Neural progenitor cell (in vitro differentiated cells): ENCODE data around the gene SYMPK. TPM values are rescaled to one million over a fixed set of nuclear protein-coding genes. Genes with fewer than 3 reads are reported as not detected.
A peak's percentile ranks its signal among the peaks of the same experiment; 100 is the strongest.

Experiments used
- DNase-seq: peaks from one replicate; pipeline ENCODE4 v3.0.0-alpha.2; 2016; ENCODE audit warnings: low spot score
- H2AFZ ChIP-seq: fragments of 200-600 bp; sonication (generic); replicated peaks from 2 replicates; pipeline ENCODE4 v1.6.1; 2016; ENCODE audit warnings: antibody characterized with exemption
- H3F3A ChIP-seq: fragments of 200-600 bp; sonication (generic); 2 replicates; pipeline ENCODE4 v1.6.1; 2016; ENCODE audit warnings: antibody characterized with exemption, low read depth
- H3K27ac ChIP-seq: fragments of 200-600 bp; sonication (generic); 2 replicates; pipeline ENCODE4 v1.5.1; 2016; ENCODE audit warnings: mild to moderate bottlenecking
- H3K27me3 ChIP-seq: fragments of 200-600 bp; sonication (generic); 2 replicates; pipeline ENCODE4 v1.6.1; 2016; ENCODE audit warnings: mild to moderate bottlenecking, moderate library complexity
- H3K36me3 ChIP-seq: fragments of 200-600 bp; sonication (generic); 2 replicates; pipeline ENCODE4 v1.5.1; 2016
- H3K4me1 ChIP-seq: fragments of 200-600 bp; sonication (generic); 2 replicates; pipeline ENCODE4 v1.6.1; 2016; ENCODE audit warnings: mixed run types
- H3K4me2 ChIP-seq: fragments of 200-600 bp; sonication (generic); 2 replicates; pipeline ENCODE4 v1.6.1; 2016
- H3K4me3 ChIP-seq: fragments of 200-600 bp; sonication (generic); 2 replicates; pipeline ENCODE4 v1.5.1; 2016
- H3K79me2 ChIP-seq: fragments of 200-600 bp; sonication (generic); 2 replicates; pipeline ENCODE4 v1.6.1; 2016; ENCODE audit warnings: low read depth
- H3K9ac ChIP-seq: fragments of 200-600 bp; sonication (generic); 2 replicates; pipeline ENCODE4 v1.6.1; 2016
- H3K9me3 ChIP-seq: fragments of 200-600 bp; sonication (generic); 2 replicates; pipeline ENCODE4 v1.5.1; 2016; ENCODE audit warnings: low read depth
- H4K20me1 ChIP-seq: fragments of 200-600 bp; sonication (generic); 2 replicates; pipeline ENCODE4 v1.6.1; 2016; ENCODE audit warnings: low read depth
- H3K27ac Mint-ChIP-seq: 3 replicates; pipeline ENCODE4 v1.8.0; 2021; ENCODE audit warnings: mixed read lengths
- H3K27me3 Mint-ChIP-seq: 2 replicates; pipeline ENCODE4 v1.8.0; 2022; ENCODE audit warnings: low read depth, mild to moderate bottlenecking, inconsistent platforms, moderate library complexity, mixed read lengths; ENCODE audit not compliant: insufficient read depth
- H3K36me3 Mint-ChIP-seq: 3 replicates; pipeline ENCODE4 v1.8.0; 2021; ENCODE audit warnings: mixed read lengths
- H3K4me1 Mint-ChIP-seq: 3 replicates; pipeline ENCODE4 v1.8.0; 2021; ENCODE audit warnings: mixed read lengths
- H3K4me3 Mint-ChIP-seq: 3 replicates; pipeline ENCODE4 v1.8.0; 2021; ENCODE audit warnings: mild to moderate bottlenecking, moderate library complexity, mixed read lengths
- H3K9me3 Mint-ChIP-seq: 3 replicates; pipeline ENCODE4 v1.8.0; 2020; ENCODE audit warnings: mixed read lengths
- CTCF ChIP-seq: fragments of 200-600 bp; sonication (generic); IDR thresholded peaks from 2 replicates; pipeline ENCODE4 v1.5.1; 2017; ENCODE audit warnings: antibody characterized with exemption, mild to moderate bottlenecking
- EZH2 ChIP-seq: fragments of 200-600 bp; sonication (generic); IDR thresholded peaks from 2 replicates; pipeline ENCODE4 v1.6.1; 2017; ENCODE audit warnings: antibody characterized with exemption, mild to moderate bottlenecking, moderate library complexity
- EZH2phosphoT487 ChIP-seq: fragments of 200-600 bp; sonication (generic); IDR thresholded peaks from 2 replicates; pipeline ENCODE4 v1.6.1; 2017; ENCODE audit warnings: antibody characterized with exemption
- total RNA-seq: library from RNA; depleted of rRNA; stranded (reverse); fragments of >200 nt; gene quantifications from 2 replicates; pipeline ENCODE4 v1.2.3, GENCODE V29; 2015; ENCODE audit warnings: low replicate concordance

Gene SYMPK
- total RNA-seq, 1 donor from 2014 or later = 38.3 TPM

DNA sequence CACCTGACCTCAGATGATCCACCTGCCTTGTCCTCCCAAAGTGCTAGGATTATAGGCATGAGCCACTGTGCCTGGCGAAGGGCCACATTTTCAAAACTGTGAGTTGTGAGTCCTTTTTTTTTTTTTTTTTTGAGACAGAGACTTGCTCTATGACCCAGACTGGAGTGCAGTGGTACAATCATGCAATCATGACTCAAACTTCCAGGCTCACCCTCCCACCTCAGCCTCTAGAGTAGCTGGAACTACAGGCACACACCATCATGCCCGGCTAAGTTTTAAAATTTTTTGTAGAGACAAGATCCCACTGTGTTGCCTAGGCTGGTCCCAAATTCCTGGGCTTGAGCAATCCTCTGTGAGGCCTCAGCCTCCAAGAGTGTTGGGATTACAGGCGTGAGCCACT lies 43.3 kb upstream of the SYMPK start:
- Histone ChIP-seq H3K36me3 (no peaks in the 10 kb centered on the region), H2AFZ (no peak overlapping the region)

GRCh38 chr19:45905011-45905410 lies 42.1 kb upstream of the SYMPK start:
- Mint-ChIP-seq H3K27ac (no peak overlapping the region), H3K36me3 (peaks cover 8% of the 10 kb centered on the region), H3K4me3 (no peak overlapping the region), H3K27me3 (peaks cover 7% of the 10 kb centered on the region), H3K4me1 (peaks cover 23% of the 10 kb centered on the region), H3K9me3 (no peaks in the 10 kb centered on the region)
- H3K27me3 ChIP-seq = peaks cover 23% of the 10 kb centered on the region
- H3K79me2 ChIP-seq = no peaks in the 10 kb centered on the region
- no peak overlapping the region for H3K27ac ChIP-seq
- H3F3A ChIP-seq = peaks cover 25% of the 10 kb centered on the region
- H3K4me2 ChIP-seq = no peak overlapping the region
- no peaks in the 10 kb centered on the region for H3K36me3 ChIP-seq
- H3K9me3 ChIP-seq = no peaks in the 10 kb centered on the region
- TF ChIP-seq EZH2phosphoT487 = no peak
- DNase-seq = no peak
- H3K4me3 ChIP-seq = no peak overlapping the region
- H4K20me1 ChIP-seq = peaks cover 14% of the 10 kb centered on the region
- peaks cover 6% of the 10 kb centered on the region for H3K4me1 ChIP-seq
- H2AFZ ChIP-seq = no peak overlapping the region
- H3K9ac ChIP-seq = no peak overlapping the region

More for the DNA sequence above, 43.3 kb upstream of the SYMPK start:
- Histone ChIP-seq H3K9me3 (no peaks in the 10 kb centered on the region), H3K27ac (no peak overlapping the region), H3K4me1 (peaks cover 2% of the 10 kb centered on the region), H3K9ac (no peak overlapping the region), H4K20me1 (peaks cover 2% of the 10 kb centered on the region), H3K4me3 (no peak overlapping the region), H3K79me2 (no peaks in the 10 kb centered on the region), H3F3A (peaks cover 14% of the 10 kb centered on the region), H3K27me3 (peaks cover 11% of the 10 kb centered on the region), H3K4me2 (no peak overlapping the region)
- peaks cover 3% of the 10 kb centered on the region for H3K27me3 Mint-ChIP-seq
- H3K27ac Mint-ChIP-seq = no peak overlapping the region
- no peak overlapping the region for H3K4me3 Mint-ChIP-seq
- peaks cover 17% of the 10 kb centered on the region for H3K4me1 Mint-ChIP-seq
- no peaks in the 10 kb centered on the region for H3K36me3 Mint-ChIP-seq
- H3K9me3 Mint-ChIP-seq = no peaks in the 10 kb centered on the region
- TF ChIP-seq EZH2 = no peak
- TF ChIP-seq CTCF = no peak
- TF ChIP-seq EZH2phosphoT487 = no peak
- DNase-seq = no peak

DNA sequence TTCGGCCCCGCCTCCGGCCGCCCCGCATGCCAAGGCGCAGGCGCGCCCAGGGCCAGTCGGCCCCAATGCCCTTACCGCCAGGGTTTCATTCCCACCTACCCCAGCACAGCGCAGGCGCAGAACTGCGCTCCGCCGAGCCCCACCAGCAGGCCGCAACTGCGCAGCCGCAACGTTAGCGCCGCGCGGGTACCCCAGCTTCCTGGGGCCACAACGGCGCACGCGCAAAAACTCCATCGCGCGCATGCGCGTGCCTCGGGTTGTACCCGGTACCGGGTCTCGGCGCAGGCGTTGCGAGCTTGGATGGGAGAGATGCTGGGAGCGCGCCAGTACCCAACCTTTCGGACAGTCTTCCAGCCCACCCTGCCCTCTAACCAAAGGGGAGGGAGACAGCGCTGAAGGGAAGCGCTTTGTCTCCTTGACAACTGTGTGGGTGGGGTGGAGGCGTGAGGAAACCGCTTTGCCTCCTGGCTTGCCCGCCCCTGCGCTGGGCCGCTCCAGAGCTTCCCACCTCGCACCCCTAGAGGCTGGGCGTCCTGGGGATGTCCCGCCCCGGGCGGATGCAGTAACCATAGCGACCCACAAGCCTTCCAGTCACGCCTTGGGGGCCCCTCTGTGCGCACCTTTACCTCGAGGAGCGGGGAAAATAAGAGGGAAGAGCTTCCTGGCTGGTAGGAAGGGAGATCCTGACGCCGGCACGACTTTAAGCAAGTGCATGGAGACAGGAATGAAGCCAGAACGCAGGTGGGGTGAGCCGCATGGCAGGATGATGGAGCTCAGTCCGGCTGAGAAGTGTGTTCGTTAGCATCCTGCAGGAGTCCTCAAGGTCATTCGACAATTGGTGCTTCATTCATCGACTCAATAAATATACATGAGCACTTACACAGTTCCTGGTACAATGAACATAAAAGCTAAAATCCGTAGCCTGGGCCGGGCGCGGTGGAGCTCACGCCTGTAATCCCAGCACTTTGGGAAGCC lies 40.0 kb upstream of the SYMPK start:
- H3K9me3 ChIP-seq = no peaks in the 10 kb centered on the region
- peaks cover 6% of the 10 kb centered on the region for H3K4me1 ChIP-seq
- no peak overlapping the region for H3K27ac ChIP-seq
- peaks cover 26% of the 10 kb centered on the region for H3K27me3 ChIP-seq
- H3K4me3 ChIP-seq = peak overlapping the region; percentile 68
- peak; percentile 99 for DNase-seq
- Mint-ChIP-seq H3K4me1 (peaks cover 23% of the 10 kb centered on the region), H3K27me3 (peaks cover 9% of the 10 kb centered on the region), H3K9me3 (no peaks in the 10 kb centered on the region), H3K36me3 (peaks cover 19% of the 10 kb centered on the region), H3K4me3 (peak overlapping the region; percentile 93), H3K27ac (no peak overlapping the region)
- no peaks in the 10 kb centered on the region for H3K79me2 ChIP-seq
- H2AFZ ChIP-seq = peak overlapping the region; percentile 81
- peaks cover 22% of the 10 kb centered on the region for H4K20me1 ChIP-seq
- H3F3A ChIP-seq = peaks cover 27% of the 10 kb centered on the region
- H3K9ac ChIP-seq = peak overlapping the region; percentile 22
- peak overlapping the region; percentile 90 for H3K4me2 ChIP-seq
- H3K36me3 ChIP-seq = no peaks in the 10 kb centered on the region
- TF ChIP-seq EZH2 (no peak), CTCF (peak; percentile 19), EZH2phosphoT487 (no peak)
